NCI-H2196 treated with DMSO at 0.1 percent for 48 hours (cell line): Measurements from ENCODE around the gene HSBP1L1.

ENCODE experiments used
- DNase-seq: peaks from one replicate; lab custom pipeline; 2025; ENCODE audit not compliant: unreplicated experiment; lab: John Stamatoyannopoulos, UW

The HSBP1L1 gene

DNA sequence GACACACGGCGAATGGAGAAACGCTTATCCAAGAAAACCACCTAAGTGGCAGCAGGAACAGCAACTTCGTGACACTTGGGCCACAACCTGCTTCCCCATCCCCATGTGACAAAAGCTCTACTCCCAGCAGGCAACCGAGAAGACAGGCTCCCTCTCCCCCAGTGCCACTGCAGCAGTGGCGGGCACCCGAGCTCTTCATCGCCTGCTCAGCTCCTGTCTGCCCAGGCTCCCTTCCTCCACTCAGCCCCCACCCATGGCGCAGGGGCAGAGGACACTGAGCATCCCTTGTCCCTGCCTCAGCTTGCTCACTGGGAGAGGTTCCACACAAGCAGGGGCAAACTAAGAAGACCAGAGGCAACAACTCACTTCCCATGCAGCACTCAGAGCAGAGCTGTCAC, 35.9 kb upstream of the HSBP1L1 start:
- no peak for DNase-seq

DNA sequence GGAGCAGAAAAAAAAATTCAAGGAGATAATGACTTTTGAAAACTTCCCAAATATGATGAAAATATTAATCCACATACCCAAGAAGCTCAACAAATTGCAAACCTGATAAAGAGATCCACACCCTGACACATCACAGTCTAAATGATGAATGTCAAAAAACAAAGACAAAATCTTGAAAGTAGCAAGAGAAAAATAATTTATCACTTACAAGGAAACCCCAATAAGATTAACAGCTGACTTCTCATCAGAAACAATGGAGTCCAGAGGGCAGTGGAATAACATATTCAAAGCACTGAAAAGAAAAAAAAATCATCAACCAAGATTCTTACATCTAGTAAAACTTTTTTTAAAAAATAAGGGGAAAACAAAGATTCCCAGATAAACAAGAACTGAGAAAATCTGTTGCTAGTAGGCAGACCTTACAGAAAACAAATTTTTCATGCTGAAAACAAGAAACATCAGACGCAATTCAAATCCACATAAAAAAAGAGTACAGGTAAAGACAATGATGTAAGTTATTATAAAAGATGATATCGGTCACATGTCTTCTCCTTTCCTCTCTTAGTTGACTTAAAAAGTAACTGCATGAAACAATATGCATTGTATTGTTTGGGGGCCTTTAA, 34.3 kb upstream of the HSBP1L1 start:
- DNase-seq, result no peak

DNA sequence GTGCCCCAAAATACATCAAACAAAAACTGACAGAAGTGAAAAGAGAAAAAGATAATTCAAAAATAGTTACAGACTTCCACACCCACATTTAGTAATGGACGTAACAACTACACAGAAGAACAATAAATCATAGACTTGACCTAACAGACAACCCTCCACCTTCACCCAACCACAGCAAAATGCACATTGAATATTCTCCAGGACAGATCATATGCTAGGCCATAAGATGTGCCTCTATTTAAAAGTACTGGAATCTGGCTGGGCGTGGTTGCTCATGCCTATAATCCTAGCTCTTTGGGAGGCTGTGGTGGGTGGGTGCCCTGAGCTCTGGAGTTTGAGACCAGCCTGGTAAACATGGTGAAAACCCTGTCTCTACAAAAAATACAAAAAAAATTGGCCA, 33.0 kb upstream of the HSBP1L1 start:
- DNase-seq, result no peak

DNA sequence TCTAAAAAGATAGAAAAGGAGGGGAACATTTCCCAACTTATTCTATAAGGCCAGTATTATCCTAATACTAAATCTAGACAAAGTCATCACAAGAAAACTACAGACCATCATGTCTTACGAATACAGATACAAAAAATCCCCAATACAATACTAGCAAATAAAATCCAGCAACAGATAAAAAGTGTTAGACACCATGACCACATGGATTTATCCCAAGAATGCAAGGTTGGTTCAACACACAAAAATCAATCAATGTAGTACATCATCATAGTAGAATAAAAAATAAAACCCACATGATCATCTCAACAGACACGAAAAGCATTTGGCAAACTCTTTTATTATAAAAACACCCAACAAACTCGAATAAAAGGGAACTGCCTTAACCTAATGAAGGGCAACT, 31.5 kb upstream of the HSBP1L1 start:
- no peak for DNase-seq

DNA sequence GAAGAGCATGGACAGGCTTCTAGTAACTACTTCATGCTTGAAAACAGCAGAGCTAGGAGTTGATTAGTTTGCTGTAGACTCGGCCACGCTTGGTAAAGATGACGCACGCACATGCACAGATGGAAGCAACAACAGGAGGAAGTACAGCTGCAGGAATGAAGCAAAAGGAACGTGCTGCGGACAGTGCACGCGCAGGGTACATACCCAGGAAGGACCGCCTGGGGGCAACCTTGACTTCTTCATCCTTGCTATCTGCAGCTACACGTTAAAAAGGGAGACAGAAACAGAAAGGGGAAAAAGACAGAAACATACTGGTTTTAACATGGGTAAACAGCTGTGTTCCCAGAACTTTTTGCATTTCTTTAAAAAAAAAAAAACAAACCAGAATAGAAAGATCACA, 30.7 kb upstream of the HSBP1L1 start:
- no peak for DNase-seq

DNA sequence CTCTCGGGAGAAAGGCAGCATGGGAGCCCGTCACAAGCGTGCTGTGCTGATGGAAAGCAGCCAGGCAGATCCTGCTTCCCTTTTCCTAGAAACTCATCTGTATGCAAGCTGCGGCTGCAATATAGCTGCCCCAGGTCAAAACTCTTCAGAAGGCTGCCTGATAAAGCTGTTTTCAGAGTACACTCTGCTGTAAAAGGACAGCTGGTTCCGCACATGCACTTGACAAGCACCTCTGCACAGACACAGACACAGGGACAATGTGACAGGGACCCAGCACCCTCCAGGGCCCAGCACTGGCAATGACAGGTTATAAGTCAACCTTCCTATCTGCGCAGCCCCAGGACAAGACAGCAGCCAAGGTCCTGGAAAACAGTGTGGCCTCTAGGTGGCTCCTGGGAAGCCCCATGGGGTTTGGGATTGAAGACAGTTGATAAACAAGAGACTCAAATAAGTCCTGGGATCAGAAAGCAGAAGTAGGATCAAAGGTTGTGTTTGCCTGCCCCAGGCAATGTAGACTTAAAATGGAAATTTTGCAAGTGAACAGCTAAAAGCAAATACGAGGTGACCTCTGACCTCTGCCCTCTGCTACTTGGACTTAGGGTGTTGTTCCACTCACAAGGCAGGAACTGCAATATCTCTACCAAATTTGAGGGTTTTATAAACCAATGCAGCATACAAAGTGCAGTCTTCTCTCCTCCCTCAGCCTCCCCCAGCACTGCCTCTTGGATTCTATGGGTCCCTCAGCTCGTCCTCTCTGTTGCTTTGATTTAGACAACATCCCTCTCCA, 29.9 kb upstream of the HSBP1L1 start:
- DNase-seq, result no peak

DNA sequence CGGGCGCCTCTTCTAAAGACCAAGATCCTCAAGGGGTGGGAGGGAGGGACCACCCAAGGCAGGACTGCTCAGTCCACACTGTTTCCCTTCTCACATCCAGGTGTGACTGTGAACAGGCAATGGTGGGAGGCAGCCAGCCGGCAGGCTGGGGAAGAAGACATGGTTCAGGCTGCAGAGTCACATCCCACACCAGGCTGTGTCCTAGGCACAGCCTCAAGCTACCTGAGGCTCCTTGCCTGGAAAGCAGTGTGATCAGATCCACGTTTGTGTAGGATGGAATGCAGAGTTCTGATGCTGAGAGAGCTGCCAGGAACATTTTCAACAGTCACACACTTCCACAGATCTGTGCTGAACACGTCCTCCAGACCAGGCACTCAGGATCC, 29.4 kb upstream of the HSBP1L1 start:
- no peak for DNase-seq

DNA sequence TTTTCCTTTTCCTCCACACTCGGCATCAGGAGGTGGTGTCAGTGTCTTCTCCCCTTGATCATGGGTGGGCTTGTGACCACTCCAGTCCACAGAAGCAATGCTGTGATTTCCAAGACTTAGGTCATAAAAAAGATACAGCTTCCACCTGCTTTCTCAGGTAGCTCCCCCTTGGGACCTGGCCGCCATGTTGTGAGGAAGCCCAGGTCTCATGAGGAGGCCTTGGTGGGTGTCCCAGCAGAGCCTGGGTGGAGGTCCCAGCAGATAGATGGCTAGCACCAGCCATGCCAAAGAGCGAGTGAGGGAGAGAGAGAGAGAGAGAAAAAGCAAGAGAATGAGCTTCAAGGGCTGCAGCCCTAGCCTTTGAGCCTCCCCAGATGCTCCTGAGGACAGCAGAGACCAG, 28.9 kb upstream of the HSBP1L1 start:
- DNase-seq, result no peak

DNA sequence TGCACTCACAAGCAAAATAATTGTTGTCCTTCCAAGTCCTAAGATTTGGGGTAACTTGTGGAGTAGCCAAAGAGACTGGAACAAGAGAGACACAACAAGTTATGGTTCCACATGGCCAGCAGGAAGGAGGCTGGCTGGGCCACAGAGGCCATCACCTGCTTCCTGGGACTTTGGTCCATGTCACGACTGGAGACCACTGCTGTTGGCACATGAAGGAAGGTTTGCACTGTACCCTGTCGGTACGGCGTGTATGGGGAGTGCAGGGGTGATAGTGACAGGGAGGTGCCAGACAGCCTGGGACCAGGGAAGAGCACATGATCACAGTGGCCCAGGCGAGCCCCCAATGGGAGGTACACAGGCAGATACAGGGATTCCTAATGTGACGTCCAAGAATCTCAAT, 28.5 kb upstream of the HSBP1L1 start:
- no peak for DNase-seq

DNA sequence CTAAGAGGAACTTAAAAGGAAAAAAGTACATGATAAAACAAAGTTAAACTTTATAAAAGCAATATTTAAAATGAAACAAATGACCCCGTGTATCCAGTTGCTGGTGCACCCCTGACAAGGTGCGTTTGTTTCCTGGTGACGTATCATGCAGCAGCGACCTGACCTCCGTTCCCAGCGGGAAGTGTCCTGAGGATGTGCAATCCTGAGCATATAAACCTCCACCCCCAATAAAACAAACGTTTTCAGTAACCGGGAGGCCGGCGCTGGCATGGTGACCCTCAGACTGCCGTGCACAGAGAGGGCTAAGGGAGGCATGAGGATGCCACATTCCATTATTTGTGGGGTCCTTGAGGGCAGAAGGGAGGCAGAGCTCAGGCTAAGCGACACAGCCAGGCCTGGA, 27.8 kb upstream of the HSBP1L1 start:
- DNase-seq, result no peak

DNA sequence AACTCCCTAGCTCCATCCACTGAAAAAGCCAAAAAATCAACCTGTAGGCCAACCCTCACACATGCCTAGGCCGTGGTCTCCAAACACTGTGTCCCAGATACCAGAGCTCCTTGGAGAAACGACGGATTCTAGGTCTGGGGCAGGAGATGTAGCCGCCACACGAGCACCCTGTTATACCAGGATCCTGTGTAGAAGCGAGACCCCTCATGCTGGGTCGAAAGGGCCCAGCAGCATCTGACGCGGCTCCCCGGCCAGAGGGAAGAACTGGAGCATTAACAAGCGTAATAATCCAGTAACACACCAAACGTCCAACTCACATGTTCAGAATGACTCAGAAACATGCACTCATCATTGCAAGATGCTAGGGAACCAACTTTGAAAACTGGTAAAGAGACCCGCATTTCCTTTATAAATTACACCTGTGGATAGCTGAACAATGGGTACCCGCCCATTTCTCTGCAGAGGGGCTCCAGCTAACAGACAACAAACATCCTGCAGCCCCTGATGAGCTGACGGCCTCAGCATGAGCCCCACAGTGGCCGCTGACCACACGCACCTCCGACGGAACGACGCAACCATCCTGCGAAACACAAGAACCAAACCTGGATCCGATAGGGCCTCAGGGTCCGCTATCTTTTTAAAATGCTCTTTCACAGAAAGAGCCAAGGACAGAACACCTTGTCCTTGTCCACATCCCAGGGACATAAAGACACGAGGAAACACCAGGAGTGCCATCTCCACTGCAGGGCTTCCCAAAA, 27.2 kb upstream of the HSBP1L1 start:
- no peak for DNase-seq

DNA sequence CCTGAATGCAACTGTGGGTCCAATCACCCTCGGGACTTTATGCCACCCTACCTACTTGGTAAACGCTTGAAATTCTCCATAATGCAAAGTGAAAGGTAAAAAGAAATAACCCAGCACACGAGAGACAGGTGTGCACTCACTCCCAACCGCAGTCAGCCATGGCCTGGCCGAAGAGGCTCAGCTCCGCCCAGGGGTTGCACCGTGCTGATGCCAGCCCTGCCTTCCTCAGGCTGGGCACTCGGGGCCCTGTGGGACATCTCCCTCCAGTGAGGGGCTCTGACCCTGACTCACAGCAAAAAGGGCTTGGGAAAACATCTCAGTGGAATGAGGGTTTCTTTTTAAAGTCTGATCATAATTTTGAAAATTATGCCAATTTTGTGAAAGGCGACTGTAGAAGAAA, 26.2 kb upstream of the HSBP1L1 start:
- DNase-seq, result no peak

DNA sequence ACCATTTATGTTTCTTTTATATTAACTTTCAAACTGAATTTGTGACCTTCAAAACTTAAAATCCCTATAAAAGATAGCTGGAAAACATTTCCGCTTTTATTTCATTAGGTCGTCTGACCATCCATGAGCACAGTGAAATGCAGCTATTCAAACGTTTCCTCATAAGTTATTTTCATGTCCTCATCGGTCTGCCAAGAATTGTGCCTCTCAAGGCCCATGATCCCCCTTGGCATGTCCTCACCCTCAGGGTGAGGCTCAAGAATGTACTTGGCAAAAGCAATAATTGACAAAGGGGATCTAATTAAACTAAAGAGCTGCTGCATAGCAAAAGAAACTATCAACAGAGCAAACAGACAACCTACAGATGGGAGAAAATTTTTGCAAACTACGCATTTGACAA, 25.3 kb upstream of the HSBP1L1 start:
- no peak for DNase-seq

DNA sequence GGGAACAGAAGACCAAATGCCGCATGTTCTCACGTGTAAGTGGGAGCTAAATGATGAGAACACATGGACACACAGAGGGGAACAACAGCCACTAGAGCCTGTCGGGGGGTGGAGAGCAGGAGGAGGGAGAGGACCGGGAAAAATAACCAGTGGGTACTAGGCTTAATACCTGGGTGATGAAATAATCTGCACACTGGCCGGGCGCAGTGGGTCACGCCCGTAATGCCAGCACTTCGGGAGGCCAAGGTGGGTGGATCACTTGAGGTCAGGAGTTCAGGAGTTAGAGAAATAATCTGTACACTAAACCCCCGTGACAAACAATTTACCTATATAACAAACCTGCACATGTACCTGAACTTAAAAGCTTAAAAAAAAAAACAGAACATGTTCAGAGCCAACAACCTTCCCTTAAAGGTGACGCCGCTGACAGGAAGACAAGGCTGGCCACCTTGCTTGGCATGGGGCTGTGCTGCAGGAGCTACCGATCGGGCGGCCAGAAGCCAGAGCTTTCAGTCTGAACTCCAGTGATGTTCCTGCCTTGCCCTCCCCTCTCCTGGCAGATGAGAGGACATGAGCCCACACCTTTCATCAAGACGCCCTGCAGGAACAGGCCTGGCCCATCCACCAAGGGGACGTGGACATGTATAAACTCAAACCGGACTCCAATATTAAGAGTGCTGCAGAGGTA, 24.2 kb upstream of the HSBP1L1 start:
- no peak for DNase-seq

DNA sequence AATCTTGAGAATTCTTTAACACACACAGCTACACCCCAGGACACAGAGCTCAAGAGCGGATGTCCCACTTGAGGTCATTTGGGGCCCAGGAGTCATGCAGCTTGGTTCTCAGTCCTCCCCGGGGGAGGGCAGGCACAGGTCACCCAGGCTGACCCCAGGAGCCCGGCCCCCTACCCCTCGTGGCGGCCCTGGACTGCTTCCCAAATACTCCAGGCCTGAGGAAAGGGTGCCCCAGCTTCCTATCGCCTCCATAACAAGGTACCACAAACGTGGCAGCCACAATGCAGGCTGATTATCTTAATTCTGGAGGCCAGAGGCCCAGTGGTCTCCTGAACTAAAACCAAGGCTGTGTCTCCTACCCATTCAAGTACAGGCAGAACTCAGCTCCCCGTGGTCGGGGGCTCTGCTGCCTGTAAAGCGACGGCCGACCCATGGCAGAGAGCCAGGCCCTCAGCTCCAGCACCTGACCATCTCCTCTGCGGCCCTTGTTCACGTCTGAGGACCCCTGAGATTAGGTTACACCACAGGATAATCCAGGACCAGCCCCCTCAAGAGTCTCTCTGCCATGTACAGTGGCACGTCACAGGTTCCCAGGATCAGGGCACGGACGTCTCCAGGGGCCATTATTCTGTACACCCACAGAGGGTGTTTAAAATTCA, 23.5 kb upstream of the HSBP1L1 start:
- DNase-seq, result no peak

DNA sequence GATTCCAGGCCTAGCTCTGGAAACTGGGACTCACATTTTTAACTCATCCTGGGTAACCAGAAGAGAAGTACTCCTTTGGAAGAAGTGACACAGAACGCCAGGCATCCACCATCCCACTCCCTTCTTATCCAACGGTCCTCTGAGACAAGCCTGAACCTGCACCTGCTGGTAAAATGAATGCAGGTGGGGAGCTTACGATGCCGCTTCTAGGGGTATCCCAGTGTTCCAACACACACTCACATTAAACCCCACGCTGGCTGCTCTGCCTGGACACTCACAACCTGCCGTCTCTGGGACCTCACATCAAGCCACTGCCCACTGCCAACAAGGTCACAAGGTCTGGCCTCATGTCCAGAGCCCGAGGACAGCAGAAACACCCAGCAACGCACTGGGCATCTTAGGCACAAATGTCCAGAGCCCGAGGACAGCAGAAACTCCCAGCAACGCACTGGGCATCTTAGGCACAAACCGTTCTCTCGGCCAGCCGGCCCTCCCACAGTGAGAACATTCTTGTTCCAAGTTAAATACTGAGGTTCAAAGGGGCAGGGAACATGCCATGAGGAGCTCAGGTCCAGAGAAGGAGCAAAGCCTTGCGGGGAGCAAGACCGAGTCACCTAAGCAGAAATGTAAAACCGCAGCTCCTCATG, 22.8 kb upstream of the HSBP1L1 start:
- no peak for DNase-seq

DNA sequence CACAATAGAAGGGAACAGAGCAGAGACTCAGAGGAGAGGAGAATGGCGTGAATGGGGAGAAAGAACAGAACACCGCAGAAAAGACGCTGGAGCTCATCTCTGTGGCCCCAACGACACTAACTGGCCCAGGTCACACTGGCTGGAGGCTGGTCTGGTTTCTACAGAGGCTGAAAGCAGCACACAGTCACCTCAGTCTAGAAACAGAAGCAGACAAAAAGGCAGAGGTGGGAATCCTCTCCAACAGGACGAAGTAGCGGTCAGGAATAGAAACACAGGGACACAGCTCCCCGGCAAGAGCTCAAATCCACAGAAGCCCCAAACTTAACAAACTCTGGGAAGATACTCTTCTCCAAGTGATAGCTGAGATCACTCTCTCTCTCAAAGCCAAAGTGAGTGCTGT, 22.2 kb upstream of the HSBP1L1 start:
- DNase-seq, result no peak

DNA sequence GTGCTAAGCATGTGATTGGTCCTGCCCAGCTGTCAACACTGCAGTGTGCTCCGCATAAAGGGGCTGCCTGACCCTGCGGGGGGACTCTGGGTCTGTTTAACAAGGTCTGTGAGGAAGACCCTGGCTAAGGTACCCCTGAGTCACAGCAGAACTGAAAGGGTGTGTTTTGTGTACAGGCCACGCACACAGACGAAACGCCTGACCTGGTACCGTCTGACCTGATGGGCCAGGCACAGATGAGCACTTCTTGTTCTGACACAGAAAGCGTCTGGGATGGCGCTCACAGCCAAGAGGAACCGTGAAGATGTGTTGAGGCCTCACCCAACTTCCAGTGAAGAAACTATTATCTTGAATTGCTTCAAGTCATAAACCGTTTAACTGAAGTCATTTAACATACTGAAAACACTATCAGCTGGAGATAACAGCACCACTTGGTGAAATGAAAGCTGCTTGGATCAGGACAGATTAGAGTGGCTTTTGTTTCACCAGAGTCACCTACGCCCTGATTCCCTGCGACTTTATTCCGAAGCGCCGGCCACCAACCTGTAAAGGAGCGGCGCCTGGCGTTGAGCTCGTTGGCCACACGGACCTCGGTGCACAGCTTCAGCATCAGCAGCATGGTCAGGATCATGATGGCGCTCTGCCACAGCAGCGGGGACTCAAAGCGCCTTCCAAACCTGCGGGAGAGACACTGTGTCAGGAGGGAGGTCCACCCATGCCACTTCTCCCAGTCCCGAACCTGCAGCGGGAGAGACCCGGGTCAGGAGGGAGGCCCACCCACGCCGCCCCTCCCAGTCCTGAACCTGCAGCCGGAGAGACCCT, 21.4 kb upstream of the HSBP1L1 start:
- no peak for DNase-seq

DNA sequence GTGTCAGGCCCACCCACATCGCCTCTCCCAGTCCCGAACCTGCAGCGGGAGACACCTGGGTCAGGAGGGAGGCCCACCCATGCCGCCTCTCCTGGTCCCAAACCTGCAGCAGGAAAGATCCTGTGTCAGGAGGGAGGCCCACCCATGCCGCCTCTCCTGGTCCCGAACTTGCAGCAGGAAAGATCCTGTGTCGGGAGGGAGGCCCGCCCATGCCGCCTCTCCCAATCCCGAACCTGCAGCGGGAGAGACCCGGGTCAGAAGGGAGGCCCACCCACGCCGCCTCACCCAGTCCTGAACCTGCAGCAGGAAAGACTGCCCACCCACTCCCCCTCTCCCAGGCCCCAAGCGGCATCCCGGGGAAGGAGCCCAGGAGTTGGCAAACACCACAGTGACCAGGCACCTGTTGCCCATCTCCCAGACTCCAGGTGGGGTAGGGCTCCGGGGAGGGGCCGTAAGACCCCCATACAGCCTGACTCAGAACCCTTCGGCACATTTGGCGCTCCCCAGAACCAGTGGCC, 20.8 kb upstream of the HSBP1L1 start:
- no peak for DNase-seq
